AG04450 (cell line): ENCODE results near the gene DENND1C. TPM values are rescaled to one million over a fixed set of nuclear protein-coding genes. Genes with fewer than 3 reads are reported as not detected.

ENCODE experiments used
- CTCF ChIA-PET: fragments of 300-600, 350-600 bp; formaldehyde crosslinking; extraction: SDS; loops from one replicate; lab custom pipeline; 2022; ENCODE audit warnings: antibody characterized with exemption, inconsistent platforms; lab: Charles Lee
- POLR2A ChIA-PET: fragments of 350-600 bp; formaldehyde crosslinking; extraction: SDS; loops from one replicate; lab custom pipeline; 2021; ENCODE audit warnings: antibody characterized with exemption, inconsistent platforms; lab: Yijun Ruan, JAX
- DNase-seq: peaks from one replicate; pipeline ENCODE4 v3.0.0-alpha.2; 2011; ENCODE audit warnings: low read depth, low spot score
- H3K27ac ChIP-seq: one replicate; pipeline ENCODE4 v1.5.1; 2012; ENCODE audit warnings: low read depth, low read length, control low read depth
- H3K27me3 ChIP-seq: one replicate; pipeline ENCODE4 v1.6.0; 2012; ENCODE audit warnings: low read length; ENCODE audit not compliant: control insufficient read depth, insufficient read depth
- H3K4me3 ChIP-seq: 2 replicates; pipeline ENCODE4 v1.5.1; 2011; ENCODE audit warnings: mild to moderate bottlenecking, low read depth, low read length, control low read depth
- H3K9me3 ChIP-seq: 2 replicates; pipeline ENCODE4 v1.5.1; 2012; ENCODE audit warnings: low read length; ENCODE audit not compliant: control insufficient read depth, insufficient read depth
- CTCF ChIP-seq: IDR thresholded peaks from 2 replicates; pipeline ENCODE4 v1.5.1; 2011; ENCODE audit warnings: low read depth, low read length, control low read depth, inconsistent platforms
- polyA plus RNA-seq: library from polyadenylated mRNA; depleted of rRNA; stranded (reverse); fragments of >200 nt; gene quantifications from 2 replicates; pipeline ENCODE4 v1.2.3, GENCODE V29; 2011

The DENND1C gene
- polyA plus RNA-seq, 1 experiment, result not detected

GRCh38 chr19:6473647-6474046, 7.9 kb downstream of the DENND1C start:
- Histone ChIP-seq H3K27ac (no peak overlapping the region), H3K4me3 (no peak overlapping the region), H3K9me3 (peaks cover 21% of the 10 kb centered on the region), H3K27me3 (peaks cover 9% of the 10 kb centered on the region)
- no peak for TF ChIP-seq CTCF
- CTCF ChIA-PET, result no interaction called here
- POLR2A ChIA-PET, result interaction anchor here (0.7 to 1.0 kb wide), 2 partner anchors 57 to 851 kb away, joined by 3 to 4 read pairs; partner anchors contain the start of genes SAFB2 and TNFSF9
- no peak for DNase-seq

DNA sequence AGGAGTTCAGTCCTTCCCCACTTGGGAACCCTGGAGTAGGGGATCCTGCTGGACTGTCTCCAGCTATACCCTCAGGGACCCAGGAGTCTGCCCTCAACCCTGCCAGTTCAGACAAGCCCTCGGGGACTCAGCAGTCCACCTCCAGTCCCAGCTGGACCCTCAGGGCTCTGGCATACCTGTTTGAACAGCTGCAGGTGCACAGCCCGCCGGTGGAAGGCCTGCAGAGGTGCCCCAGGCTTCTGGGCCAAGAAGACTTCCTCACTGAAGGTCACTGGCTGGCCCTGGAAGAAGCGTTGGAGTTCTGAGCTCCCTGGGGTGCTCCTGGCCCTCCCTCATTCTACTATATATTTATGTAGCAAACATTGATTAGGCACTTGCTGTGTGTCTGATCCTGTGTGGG, 8.9 kb downstream of the DENND1C start:
- no peak overlapping the region for H3K27ac ChIP-seq
- TF ChIP-seq CTCF, result no peak
- no peak for DNase-seq
- ChIA-PET CTCF (interaction anchor here (0.6 kb wide), 1 partner anchor 431 kb away, joined by 6 read pairs; no protein-coding TSS in a partner anchor), POLR2A (interaction anchor here (1.0 kb wide), 1 partner anchor 58 kb away, joined by 4 read pairs; the partner anchor contains the start of gene TNFSF9)
- peaks cover 21% of the 10 kb centered on the region for H3K9me3 ChIP-seq
- peaks cover 9% of the 10 kb centered on the region for H3K27me3 ChIP-seq
- H3K4me3 ChIP-seq, result no peak overlapping the region

DNA sequence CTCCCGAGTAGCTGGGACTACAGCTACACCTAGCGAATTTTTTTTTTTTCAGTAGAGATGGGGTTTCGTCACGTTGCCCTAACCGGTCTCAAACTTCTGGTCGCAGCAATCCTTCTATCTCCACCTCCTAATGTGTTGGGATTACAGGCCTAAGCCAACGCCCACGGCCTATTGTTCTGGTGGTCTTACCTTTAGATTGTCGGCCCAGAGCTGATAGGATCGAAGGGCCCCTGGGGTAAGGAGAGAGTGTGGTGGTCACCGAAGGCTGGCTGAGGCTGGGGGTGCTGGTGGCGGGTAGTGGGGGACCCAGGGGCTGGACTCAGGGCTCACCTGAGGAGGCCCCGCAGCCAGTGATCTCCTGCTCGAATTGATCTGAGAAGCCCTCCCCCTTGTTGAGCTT, 10.5 kb downstream of the DENND1C start:
- no peak for DNase-seq
- Histone ChIP-seq H3K27ac (no peak overlapping the region), H3K27me3 (peaks cover 9% of the 10 kb centered on the region), H3K9me3 (peaks cover 10% of the 10 kb centered on the region), H3K4me3 (no peak overlapping the region)
- ChIA-PET CTCF (no interaction called here), POLR2A (no interaction called here)
- no peak for TF ChIP-seq CTCF

DNA sequence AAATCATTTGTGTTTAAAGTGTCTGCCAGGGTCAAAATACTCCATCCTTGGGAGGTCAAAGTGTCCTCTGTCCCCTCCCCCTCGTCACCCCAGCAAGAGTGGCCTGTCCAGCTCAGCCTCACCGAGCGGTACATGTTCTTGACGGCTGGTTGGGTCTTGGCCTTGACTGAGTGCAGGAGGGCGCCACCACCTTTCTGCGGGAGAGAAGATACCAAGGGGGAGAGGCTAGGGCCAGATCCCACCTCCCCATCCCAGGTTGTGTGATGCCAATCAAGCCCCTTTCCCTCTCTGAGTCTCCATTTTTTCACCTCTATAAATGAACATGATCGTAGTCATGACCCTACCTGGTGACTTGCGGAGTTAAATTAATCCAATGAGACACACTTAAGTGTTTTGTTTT, 11.4 kb downstream of the DENND1C start:
- Histone ChIP-seq H3K4me3 (no peak overlapping the region), H3K27me3 (peaks cover 7% of the 10 kb centered on the region), H3K27ac (no peak overlapping the region), H3K9me3 (peaks cover 1% of the 10 kb centered on the region; the same call in 1 of the 2 replicates)
- ChIA-PET POLR2A (interaction anchor here (1.2 kb wide), 1 partner anchor 77 kb away, joined by 3 read pairs; the partner anchor contains the start of gene GTF2F1), CTCF (no interaction called here)
- TF ChIP-seq CTCF, result no peak
- DNase-seq, result no peak

- no peak for DNase-seq
- CTCF ChIA-PET, result no interaction called here
Observed at GRCh38 chr19:6467384-6467783, 14.2 kb downstream of the DENND1C start.

More at GRCh38 chr19:6467384-6467783, 14.2 kb downstream of the DENND1C start:
- no peak for TF ChIP-seq CTCF
- POLR2A ChIA-PET, result no interaction called here
- H3K27ac ChIP-seq, result no peak overlapping the region
- H3K9me3 ChIP-seq, result no peaks in the 10 kb centered on the region; the same call in 1 of the 2 replicates
- H3K27me3 ChIP-seq, result peaks cover 22% of the 10 kb centered on the region
- H3K4me3 ChIP-seq, result no peak overlapping the region
